Spinal cord (tissue), 10 donors: ENCODE results near the gene GK. TPM values are rescaled to one million over a fixed set of nuclear protein-coding genes. Genes with fewer than 3 reads are reported as not detected.
"Not testable (repeated sequence)": the region's sequence is repeated elsewhere in the genome, so short reads cannot be mapped to it uniquely, and the experiment has no call there.

Experiments
- DNase-seq, 6 donors: peaks; one replicate each; pipeline versions ENCODE4 v3.0.0 to v3.0.0-alpha.2; 2013 to 2015; ENCODE audit warnings: low spot score in 6 of 6, low read depth in 4 of 6
- H3K27ac ChIP-seq: one replicate; pipeline ENCODE4 v1.5.1; 2013; ENCODE audit warnings: low read depth, low read length, control low read depth
- H3K27me3 ChIP-seq: one replicate; pipeline ENCODE4 v1.6.1; 2013; ENCODE audit warnings: low read length; ENCODE audit not compliant: control insufficient read depth, insufficient read depth
- H3K36me3 ChIP-seq: one replicate; pipeline ENCODE4 v1.6.1; 2013; ENCODE audit warnings: low read length; ENCODE audit not compliant: control insufficient read depth, insufficient read depth
- H3K4me1 ChIP-seq: one replicate; pipeline ENCODE4 v1.6.1; 2013; ENCODE audit warnings: low read length; ENCODE audit not compliant: control insufficient read depth, insufficient read depth
- H3K4me3 ChIP-seq: one replicate; pipeline ENCODE4 v1.5.1; 2013; ENCODE audit warnings: low read depth, low read length, control low read depth
- H3K9me3 ChIP-seq: one replicate; pipeline ENCODE4 v1.6.1; 2013; ENCODE audit warnings: low read length; ENCODE audit not compliant: control insufficient read depth, insufficient read depth
- WGBS: methylation state at CpG from one replicate; pipeline ENCODE4 v1.1.5; 2013; ENCODE audit warnings: missing lambda C conversion rate; ENCODE audit not compliant: insufficient coverage; 5-methylcytosine and 5-hydroxymethylcytosine counted together
- polyA plus RNA-seq, 2 donors: library from polyadenylated mRNA; unstranded; fragments of 120-200 nt; gene quantifications; one replicate each; pipeline ENCODE4 v1.2.1, GENCODE V29; 2013; ENCODE audit not compliant: insufficient read length in 2 of 2
- total RNA-seq, 2 donors: library from RNA; depleted of rRNA in 1 of 2; stranded (reverse); fragments of 120-200 nt in 1 of 2; fragments of >200 nt in 1 of 2; gene quantifications; one replicate each; pipeline versions ENCODE4 v1.2.3 to v1.2.4, GENCODE V29; 2013 to 2014
- donor health status: healthy.

The GK gene
- total and polyA plus RNA-seq, 4 donors: 8.3 to 14.5 (median 11.9) TPM

DNA sequence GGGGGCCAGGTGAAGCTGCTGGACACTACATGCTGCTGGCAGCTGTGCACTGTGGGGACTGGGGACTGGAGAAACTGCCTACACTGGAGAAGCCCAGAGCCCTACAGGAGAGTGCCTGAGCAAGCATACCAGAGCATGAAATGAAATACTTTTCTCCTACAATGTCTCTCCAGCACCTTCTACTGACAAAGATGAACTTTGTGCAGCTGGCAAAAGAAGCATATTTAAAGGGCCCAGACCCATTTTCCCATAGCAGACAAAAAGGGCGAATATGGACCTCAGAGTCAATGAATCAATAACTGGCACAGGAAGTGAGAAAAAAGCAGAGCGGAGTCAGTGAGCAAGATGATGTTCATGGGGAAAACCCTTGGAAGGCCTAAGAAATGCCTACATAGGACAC is 30.9 kb upstream of the GK start:
- H3K36me3 ChIP-seq: no peaks in the 10 kb centered on the region
- peaks cover 7% of the 10 kb centered on the region for H3K9me3 ChIP-seq
- no peak for DNase-seq
- WGBS: no CpG with 5 or more reads among the region's 2 CpGs
- no peak overlapping the region for H3K4me3 ChIP-seq
- H3K27me3 ChIP-seq: no peaks in the 10 kb centered on the region
- H3K27ac ChIP-seq: no peak overlapping the region
- no peaks in the 10 kb centered on the region for H3K4me1 ChIP-seq

DNA sequence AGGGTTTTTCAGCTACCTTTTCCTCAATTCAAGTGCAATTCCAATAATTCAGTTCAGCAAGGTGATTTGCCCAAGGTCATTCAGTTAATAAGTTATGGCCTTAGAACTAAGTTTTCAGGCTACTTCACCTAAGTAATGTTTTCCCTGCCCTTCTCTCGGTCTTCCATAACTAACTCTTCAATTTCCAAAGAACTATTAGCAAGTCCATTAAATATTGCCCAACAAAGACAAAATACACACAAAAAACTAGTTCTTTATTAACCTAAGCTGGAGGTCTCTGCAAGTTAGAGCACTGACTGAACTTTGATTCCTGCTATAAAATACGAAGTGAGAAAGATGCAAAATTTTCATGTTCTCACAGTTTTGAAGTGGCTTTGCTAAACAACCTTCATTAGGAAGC is 26.8 kb upstream of the GK start:
- Histone ChIP-seq H3K9me3 (peaks cover 7% of the 10 kb centered on the region), H3K36me3 (no peaks in the 10 kb centered on the region), H3K4me1 (no peaks in the 10 kb centered on the region), H3K27me3 (no peaks in the 10 kb centered on the region), H3K27ac (no peak overlapping the region), H3K4me3 (no peak overlapping the region)
- 57% methylated on average over 1 of the region's 2 CpGs for WGBS
- no peak for DNase-seq

DNA sequence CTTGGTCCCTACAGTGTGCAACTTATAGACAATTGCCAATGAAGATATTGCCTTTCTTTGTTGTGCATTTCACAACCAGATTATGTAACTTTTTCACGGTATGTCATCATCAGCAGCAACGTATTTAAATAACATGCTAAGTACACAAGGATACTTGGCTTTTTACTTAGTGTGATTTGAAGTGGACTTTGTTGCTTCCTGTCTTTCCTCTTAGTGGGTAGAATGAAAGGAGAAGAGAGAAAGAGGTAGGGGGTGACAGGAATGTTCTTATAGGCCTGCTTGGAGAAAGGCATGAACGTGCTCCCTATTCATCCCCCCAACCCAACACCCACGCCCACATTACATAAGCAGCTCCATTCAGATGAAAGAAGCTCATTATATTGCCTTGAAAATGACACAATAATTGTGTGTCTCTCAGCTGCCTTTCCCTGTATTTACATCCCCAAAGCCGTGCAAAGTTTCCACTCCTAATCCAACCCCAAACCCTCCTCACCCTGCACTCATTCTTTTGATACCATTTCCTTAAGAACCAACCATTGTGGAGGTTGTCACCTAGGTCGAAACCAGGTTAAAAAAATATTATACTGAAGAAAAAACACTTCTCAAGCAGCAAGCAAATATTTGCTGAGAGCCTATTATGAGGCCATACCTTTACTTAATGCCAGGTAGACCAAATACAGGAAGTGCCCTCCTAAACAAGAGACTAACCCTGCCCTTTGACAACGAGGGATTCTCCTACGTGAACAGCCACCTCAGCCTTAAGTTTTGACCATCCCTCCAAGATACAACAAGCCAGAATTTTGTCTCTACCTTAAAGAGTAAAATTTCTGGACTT is 25.2 kb upstream of the GK start:
- no peak overlapping the region for H3K27ac ChIP-seq
- no peak for DNase-seq
- no peak overlapping the region for H3K4me3 ChIP-seq
- H3K36me3 ChIP-seq: no peaks in the 10 kb centered on the region
- no peaks in the 10 kb centered on the region for H3K4me1 ChIP-seq
- H3K27me3 ChIP-seq: no peaks in the 10 kb centered on the region
- no peaks in the 10 kb centered on the region for H3K9me3 ChIP-seq
- WGBS: 70% methylated on average over 3 of the region's 8 CpGs

DNA sequence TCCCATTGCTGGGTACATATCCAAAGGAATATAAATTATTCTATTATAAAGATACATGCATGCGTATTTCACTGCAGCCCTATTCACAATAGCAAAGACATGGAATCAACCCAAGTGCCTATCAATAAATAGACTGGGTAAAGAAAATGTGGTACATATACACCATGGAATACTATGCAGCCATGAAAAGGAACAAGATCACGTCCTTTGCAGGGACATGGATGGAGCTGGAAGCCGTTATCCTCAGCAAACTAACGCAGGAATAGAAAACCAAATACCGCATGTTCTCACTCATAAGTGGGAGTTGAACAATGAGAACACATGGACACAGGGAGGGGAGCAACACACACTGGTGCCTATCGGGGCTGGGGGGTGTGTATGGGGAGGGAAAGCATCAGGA is 19.2 kb upstream of the GK start:
- 92% methylated on average over 2 of the region's 6 CpGs for WGBS

DNA sequence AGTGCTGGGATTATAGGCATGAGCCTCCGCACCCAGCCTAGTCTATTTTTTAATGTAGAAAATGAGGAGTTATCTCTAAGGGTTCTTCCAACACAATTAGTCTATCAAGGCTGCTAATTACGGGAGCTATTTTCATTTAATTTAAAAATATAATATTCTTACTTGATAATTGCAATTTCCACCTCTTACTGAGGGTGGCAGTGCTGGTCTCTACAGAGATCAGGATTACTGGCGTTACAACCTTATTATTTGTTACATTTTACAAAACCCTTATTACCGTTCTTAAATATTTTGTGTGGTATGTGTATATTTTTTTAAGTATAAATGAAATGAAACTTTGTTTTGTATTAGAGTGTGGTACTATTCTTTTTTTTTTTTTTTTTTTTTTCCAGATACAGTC is 17.6 kb upstream of the GK start:
- no peak overlapping the region for H3K27ac ChIP-seq
- H3K36me3 ChIP-seq: no peaks in the 10 kb centered on the region
- no peak overlapping the region for H3K4me3 ChIP-seq
- H3K9me3 ChIP-seq: no peaks in the 10 kb centered on the region
- no peak for DNase-seq
- H3K27me3 ChIP-seq: no peaks in the 10 kb centered on the region
- no CpG with 5 or more reads among the region's 4 CpGs for WGBS
- H3K4me1 ChIP-seq: no peaks in the 10 kb centered on the region

More for the DNA sequence above, 19.2 kb upstream of the GK start:
- not testable (repeated sequence) for DNase-seq, H3K36me3 ChIP-seq, H3K4me3 ChIP-seq, H3K9me3 ChIP-seq, H3K27me3 ChIP-seq, H3K27ac ChIP-seq, H3K4me1 ChIP-seq

DNA sequence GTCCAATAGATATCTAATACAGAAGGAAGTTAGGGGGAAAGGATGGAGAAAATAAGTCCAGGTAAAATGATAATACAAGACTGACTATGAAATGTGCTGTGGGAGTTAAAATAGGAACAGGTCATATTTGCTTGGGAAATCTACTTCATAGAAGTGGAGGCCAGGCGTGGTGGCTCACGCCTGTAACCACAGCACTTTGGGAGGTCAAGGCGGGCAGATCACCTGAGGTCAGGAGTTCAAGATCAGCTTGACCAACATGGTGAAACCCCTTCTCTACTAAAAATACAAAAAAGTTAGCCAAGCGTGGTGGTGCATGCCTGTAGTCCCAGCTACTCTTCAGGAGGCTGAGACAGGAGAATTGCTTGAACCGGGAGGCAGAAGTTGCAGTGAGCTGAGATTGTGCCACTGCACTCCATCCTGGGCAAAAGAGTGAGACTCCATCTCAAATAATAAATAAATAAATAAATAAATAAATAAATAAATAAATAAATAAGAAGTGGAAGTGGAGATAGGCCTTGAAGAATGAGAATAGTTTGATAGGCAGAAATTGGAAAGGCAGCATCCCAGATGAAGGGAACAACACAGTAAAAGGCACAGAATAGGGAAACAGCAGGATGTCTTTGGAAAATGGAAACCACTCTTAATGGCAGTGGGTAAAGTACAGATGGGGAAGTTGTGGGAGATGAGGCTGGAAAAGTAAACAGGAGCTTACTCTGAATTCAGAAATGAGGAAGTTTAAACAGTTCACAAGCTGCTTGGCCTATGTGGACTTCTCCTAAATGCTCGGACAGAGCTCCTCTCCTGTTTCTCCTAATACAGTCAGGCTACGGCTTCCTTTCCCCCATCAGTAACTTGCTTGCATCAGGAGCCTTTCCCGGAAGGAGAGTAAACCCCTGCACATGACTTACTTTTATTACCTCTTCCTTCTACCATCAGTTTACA is 15.1 kb upstream of the GK start:
- H3K36me3 ChIP-seq: no peaks in the 10 kb centered on the region
- no peaks in the 10 kb centered on the region for H3K9me3 ChIP-seq
- H3K27me3 ChIP-seq: no peaks in the 10 kb centered on the region
- H3K27ac ChIP-seq: no peak overlapping the region
- DNase-seq: no peak
- no peaks in the 10 kb centered on the region for H3K4me1 ChIP-seq
- 81% methylated on average over 7 of the region's 8 CpGs for WGBS
- H3K4me3 ChIP-seq: no peak overlapping the region

DNA sequence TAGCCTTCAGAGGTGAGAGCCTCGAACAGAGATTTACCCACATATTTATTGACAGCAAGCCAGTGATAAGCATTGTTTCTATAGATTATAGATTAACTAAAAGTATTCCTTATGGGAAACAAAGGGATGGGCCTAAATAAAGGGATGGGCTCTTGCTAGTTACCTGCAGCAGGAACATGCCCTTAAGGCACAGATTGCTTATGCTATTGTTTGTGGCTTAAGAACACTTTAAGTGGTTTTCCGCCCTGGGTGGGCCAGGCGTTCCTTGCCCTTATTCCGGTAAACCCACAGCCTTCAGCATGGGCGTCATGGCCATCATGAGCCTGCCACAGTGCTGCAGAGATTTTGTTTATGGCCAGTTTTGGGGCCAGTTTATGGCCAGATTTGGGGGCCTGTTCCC is 13.5 kb upstream of the GK start:
- WGBS: 83% methylated on average over 4 of the region's 5 CpGs
- not testable (repeated sequence) for H3K4me3 ChIP-seq, H3K36me3 ChIP-seq, H3K27me3 ChIP-seq, H3K4me1 ChIP-seq, H3K9me3 ChIP-seq, H3K27ac ChIP-seq, DNase-seq

DNA sequence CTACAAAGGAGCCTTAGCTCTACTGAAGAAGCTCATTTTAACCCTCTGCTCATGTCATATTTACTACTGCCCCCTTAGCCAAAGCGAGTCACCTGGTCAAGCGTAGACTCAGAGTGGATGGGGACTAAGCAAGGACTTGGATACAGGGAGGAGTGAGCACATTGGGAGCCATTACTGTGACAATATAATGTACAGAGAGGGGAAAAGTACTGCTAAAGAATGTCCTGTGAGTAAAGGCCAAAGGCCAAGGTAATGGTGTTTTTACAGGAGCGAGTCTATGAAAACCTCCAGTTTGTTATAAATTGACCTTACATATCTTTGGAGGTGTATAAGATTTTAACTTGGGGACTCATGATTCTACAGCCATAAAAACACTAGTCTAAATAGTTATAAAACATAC is 10.6 kb upstream of the GK start:
- Histone ChIP-seq H3K27ac (no peak overlapping the region), H3K4me3 (no peak overlapping the region), H3K36me3 (no peaks in the 10 kb centered on the region), H3K4me1 (no peaks in the 10 kb centered on the region), H3K9me3 (no peaks in the 10 kb centered on the region), H3K27me3 (no peaks in the 10 kb centered on the region)
- no CpG with 5 or more reads among the region's 3 CpGs for WGBS
- no peak for DNase-seq

DNA sequence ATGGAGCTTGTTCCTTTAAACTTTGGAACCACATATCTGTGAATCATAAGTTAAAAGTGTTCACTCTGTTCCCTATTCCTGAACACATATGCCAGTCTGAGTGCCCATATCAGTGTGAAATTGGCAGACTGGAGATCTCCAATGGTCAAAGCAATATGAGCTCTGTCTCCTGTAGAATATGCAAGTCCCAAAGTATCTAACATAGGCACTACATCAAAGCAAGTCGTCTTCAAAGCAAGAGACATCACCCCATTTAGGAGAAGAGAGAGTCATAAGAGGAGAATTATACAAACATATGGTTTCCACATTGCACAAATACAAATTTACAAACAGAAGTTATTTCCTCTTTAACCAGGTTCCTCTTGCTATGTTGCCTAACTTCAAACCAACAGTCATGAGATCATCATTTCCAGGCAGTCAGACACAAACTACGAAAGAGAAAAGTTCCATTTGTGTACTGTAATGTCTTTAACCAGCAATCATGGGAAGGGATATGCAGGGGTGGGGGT is 9.9 kb upstream of the GK start:
- H3K27me3 ChIP-seq: no peaks in the 10 kb centered on the region
- H3K4me3 ChIP-seq: no peak overlapping the region
- 100% methylated on average over 1 of the region's 2 CpGs for WGBS
- no peak for DNase-seq
- no peaks in the 10 kb centered on the region for H3K4me1 ChIP-seq
- no peaks in the 10 kb centered on the region for H3K36me3 ChIP-seq
- no peaks in the 10 kb centered on the region for H3K9me3 ChIP-seq
- H3K27ac ChIP-seq: no peak overlapping the region
